ENCODE data around the gene HLCS. TPM values are rescaled to one million over a fixed set of nuclear protein-coding genes. Genes with fewer than 3 reads are reported as not detected.

The HLCS gene
- total RNA-seq, 2 donors from 2014 or later: 6.9 to 10.0 TPM

DNA sequence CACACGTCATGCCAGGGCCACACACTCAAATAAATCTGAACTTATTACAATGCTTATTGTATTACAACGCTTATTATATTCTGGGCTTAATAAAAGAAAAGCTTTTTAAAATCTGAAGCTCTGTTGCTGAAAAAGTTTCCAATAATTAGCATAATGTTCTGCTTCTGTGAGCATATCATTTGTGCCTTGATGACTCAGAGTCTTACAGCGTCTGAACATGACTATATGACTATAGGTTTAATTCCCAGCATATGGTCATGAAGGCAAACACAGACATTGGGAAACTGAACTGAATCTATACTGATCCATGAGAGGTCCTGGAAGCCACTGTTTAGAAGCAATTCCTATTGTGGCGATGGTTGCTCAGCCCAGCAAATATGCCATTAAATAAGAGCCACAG lies 201.2 kb downstream of the HLCS start:
- no peak for TF ChIP-seq CTCF (IDR thresholded peaks at IDR 0.05)
- Histone ChIP-seq H3K9me3 (no peaks in the 10 kb centered on the region), H3K27me3 (no peaks in the 10 kb centered on the region), H3K4me1 (peaks cover 0 to 3% of the 10 kb centered on the region in 2 donors), H3K27ac (no peak overlapping the region), H3K4me3 (no peak overlapping the region), H3K36me3 (no peaks in the 10 kb centered on the region)
- no peak for DNase-seq (ENCODE audit: low spot score)

GRCh38 chr21:36763305-36763704 lies 203.2 kb downstream of the HLCS start:
- Histone ChIP-seq H3K36me3 (no peaks in the 10 kb centered on the region), H3K9me3 (no peaks in the 10 kb centered on the region), H3K27ac (no peak overlapping the region), H3K4me1 (no peaks in the 10 kb centered on the region), H3K4me3 (no peak overlapping the region), H3K27me3 (no peaks in the 10 kb centered on the region)
- no peak for DNase-seq (ENCODE audit: low spot score)
- no peak for TF ChIP-seq CTCF (IDR thresholded peaks at IDR 0.05)

- no peaks in the 10 kb centered on the region for H3K36me3 ChIP-seq
These were observed 203.8 kb downstream of the HLCS start for GRCh38 chr21:36762642-36763041.

DNA sequence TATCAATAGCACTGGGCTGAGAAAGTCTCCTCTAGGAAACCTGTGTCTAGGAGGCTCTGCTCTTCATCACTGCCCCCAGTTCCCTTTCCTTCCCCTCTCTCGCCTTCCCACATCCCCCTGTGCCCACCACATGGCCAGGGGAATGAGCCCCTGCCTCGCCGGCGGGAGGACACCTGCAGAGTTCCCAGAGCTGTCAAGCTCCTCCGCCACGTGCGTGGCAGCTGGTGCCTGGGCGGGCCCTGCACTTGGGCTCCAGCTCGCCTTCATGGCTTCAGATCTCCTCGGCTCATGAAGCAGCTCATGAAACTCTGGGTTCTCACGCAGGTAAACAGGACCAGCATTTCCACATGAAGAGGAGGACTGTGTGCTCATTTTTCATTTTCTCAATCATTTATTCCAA lies 204.8 kb downstream of the HLCS start:
- TF ChIP-seq CTCF (IDR thresholded peaks at IDR 0.05): no peak
- Histone ChIP-seq H3K4me3 (no peak overlapping the region), H3K36me3 (no peaks in the 10 kb centered on the region), H3K9me3 (no peaks in the 10 kb centered on the region), H3K27ac (no peak overlapping the region), H3K4me1 (no peaks in the 10 kb centered on the region), H3K27me3 (no peaks in the 10 kb centered on the region)
- no peak for DNase-seq (ENCODE audit: low spot score)

More at GRCh38 chr21:36762642-36763041, 203.8 kb downstream of the HLCS start:
- TF ChIP-seq CTCF (IDR thresholded peaks at IDR 0.05): no peak
- no peak for DNase-seq (ENCODE audit: low spot score)
- no peaks in the 10 kb centered on the region for H3K9me3 ChIP-seq
- H3K27me3 ChIP-seq: no peaks in the 10 kb centered on the region
- H3K4me1 ChIP-seq: no peaks in the 10 kb centered on the region
- H3K4me3 ChIP-seq: no peak overlapping the region
- H3K27ac ChIP-seq: no peak overlapping the region

GRCh38 chr21:36759348-36760083 lies 207.0 kb downstream of the HLCS start:
- no peaks in the 10 kb centered on the region for H3K36me3 ChIP-seq
- H3K4me3 ChIP-seq: no peak overlapping the region

More at GRCh38 chr21:36759348-36760083, 207.0 kb downstream of the HLCS start:
- Histone ChIP-seq H3K4me1 (no peaks in the 10 kb centered on the region), H3K27ac (no peak overlapping the region), H3K9me3 (no peaks in the 10 kb centered on the region), H3K27me3 (no peaks in the 10 kb centered on the region)
- no peak for TF ChIP-seq CTCF (IDR thresholded peaks at IDR 0.05)
- no peak for DNase-seq (ENCODE audit: low spot score)

Data from right atrium auricular region (tissue), 2 donors.